HG03064 (cell line): ENCODE results near the gene SLC27A5.
"Not testable (repeated sequence)": the region's sequence is repeated elsewhere in the genome, so short reads cannot be mapped to it uniquely, and the experiment has no call there.

Experiments
- ATAC-seq: cut with Tn5 transposase; IDR thresholded peaks from one replicate; pipeline ENCODE4 v1.9.1; 2021; ENCODE audit warnings: low read depth; ENCODE audit not compliant: unreplicated experiment

Gene SLC27A5

DNA sequence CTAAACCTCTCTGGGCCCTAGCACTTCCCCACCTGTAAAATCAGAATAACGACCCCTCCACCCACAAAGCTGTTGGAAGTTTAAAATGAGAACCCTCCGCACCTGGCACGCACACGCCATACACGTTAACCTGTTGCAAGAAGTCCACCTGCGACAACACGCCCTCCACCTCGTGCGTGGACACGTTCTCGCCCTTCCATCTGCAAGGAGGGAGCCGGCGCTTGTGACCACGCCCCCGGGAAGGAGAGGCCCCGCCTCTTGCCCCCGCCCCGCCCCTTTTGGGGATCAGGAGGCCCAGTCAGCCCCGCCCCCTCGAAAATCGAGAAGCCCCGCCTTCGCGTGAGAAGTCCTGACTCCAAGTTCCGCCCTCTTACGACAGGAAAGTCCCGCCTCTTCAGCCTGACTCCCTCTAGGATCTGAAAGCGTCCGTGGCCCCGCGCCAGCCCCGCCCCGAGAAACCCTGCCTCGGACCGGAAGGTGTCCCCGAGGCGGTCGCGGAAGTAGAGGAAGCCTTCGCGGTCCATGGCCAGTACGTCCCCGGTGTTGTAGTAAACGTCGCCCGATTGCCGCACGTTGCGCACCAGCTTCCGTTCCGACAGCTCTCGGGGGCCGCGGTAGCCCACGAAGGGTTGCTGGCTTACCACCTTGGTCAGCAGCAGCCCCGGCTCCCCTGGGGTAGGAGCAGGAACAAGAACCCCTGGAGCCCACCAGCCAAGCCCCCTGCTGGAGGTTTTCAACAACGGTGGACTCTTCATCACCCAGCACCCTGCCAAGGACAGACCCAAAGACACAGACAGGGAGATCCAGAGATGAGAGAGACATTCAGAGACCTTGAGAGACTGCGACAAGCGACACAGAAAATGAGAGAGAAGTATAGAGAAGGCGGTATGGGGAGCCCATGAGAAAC is 12.5 kb downstream of the SLC27A5 start:
- ATAC-seq, result peak; percentile 77

- no peak for ATAC-seq
Measured at GRCh38 chr19:58498316-58499020, 13.3 kb downstream of the SLC27A5 start.

- no peak for ATAC-seq
Measured at GRCh38 chr19:58497634-58498170, 14.1 kb downstream of the SLC27A5 start.

GRCh38 chr19:58492265-58492664 is 19.5 kb downstream of the SLC27A5 start:
- ATAC-seq, result no peak

DNA sequence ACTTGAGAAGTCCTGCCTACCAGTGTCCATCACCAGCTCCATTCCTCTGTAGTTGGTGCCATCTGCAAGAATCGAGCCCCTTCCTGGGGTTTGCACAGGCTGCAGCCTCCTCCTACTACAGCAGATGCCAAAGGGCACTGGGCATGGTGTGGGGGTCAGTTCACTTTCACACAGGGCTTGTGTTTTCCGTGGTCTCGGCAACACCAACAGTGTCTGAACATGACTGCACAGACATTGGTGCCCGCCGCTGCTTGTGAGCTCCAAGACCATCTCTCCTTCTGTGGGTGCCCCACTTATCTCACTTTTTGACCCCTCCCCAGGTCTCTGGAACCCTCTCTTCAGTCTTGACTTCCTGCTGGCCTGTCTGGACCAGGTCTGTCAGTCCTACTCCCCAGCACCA is 20.4 kb downstream of the SLC27A5 start:
- ATAC-seq, result no peak

DNA sequence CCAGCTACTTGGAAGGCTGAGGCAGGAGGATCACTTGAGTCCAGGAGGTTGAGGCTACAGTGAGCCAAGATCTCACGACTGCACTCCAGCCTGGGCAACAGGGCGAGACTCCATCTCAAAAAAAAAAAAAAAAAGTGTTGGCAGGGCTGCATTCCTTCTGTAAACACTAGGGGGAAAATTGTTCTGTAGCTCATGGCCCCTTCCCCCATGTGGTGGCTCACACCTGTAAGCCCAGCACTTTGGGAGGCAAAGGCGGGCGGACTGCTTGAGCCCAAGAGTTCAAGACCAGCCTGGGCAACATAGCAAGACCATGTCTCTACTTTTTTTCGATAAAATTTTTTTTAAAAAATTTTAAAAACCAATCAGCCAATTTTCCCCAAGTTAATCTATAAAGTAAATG is 27.4 kb downstream of the SLC27A5 start:
- not testable (repeated sequence) for ATAC-seq

DNA sequence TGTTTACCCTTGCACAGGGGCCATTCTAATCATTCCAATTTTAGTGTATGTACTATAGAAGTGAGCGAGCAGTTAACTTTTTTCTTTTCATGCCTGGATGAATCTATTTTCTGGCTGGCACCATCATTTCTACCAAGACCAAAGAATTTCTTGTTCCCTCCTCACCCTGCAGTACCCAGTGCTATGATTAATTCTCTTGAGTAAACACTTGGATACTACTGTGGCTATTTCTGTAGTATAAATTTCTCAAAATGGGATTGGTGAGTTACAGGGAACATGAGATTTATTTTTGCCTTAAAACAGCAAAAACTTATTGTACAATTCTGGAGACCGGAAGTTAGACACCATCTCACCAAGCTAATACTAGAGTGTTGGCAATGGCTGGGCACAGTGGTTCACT is 28.0 kb downstream of the SLC27A5 start:
- no peak for ATAC-seq

GRCh38 chr19:58482372-58482771 is 29.4 kb downstream of the SLC27A5 start:
- ATAC-seq, result no peak

GRCh38 chr19:58480831-58481230 is 31.0 kb downstream of the SLC27A5 start:
- no peak for ATAC-seq

DNA sequence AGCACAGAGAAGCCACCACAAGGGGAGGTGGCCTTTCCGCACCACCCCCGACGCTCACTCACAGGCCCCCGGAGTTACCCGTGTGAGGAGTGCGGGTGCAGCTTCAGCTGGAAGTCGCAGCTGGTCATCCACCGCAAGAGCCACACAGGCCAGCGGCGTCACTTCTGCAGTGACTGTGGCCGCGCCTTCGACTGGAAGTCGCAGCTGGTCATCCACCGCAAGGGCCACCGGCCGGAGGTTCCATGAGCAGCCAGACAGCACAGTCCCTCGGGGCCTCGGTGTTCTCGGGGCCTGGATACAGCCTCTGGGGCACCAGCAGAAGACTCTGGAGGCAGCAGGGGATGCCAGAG is 31.3 kb downstream of the SLC27A5 start:
- ATAC-seq, result no peak

DNA sequence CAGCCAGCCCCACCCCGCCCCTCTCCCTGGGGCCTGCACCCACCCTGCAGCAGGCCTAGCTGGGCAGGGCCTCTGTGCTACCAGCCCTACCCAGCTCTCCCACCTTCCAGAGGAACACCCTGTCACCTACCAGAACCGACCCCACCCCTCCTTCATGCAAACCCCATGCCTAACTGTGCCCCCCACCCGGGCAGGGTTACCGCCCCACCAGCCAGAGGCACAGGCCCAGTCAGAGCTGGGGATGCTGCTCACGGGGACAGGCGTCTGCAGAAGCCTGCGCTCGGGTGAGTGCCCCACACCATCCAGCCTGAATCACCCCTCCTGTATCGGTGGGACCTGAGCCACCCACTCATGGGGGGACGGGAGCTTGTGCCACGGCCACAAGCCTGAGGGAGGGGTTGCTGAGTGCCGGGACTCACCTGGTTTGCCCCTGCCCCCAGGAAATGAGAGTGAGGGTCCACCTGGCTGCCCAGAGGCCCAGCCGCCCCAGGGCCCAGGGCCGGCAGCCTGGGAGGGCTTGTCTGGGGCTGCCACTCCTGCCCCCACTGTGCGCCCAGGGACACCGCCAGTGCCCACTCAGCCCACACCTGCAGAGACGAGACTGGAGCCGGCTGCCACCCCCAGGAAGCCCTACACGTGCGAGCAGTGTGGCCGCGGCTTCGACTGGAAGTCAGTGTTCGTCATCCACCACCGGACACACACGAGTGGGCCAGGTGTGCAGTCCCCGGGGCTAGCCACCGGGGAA is 31.9 kb downstream of the SLC27A5 start:
- ATAC-seq, result no peak

DNA sequence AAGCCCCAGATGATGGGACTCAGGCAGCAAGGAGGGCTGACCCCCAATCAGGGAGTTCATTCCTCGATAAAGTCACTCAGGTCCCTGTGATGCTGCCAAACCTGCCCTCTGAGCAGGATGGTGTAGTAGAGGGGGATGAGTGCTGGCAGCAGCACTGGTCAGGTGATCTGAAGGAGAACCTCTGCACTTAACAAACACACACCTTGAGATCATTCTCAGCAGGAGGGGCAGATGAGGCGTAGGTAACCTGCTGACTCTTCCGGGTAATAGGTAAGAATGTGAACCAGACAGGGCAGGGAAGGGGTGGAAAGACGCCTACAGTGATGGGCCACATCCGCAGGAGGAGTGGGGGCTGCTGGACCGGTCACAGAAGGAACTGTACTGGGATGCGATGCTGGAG is 32.5 kb downstream of the SLC27A5 start:
- no peak for ATAC-seq

DNA sequence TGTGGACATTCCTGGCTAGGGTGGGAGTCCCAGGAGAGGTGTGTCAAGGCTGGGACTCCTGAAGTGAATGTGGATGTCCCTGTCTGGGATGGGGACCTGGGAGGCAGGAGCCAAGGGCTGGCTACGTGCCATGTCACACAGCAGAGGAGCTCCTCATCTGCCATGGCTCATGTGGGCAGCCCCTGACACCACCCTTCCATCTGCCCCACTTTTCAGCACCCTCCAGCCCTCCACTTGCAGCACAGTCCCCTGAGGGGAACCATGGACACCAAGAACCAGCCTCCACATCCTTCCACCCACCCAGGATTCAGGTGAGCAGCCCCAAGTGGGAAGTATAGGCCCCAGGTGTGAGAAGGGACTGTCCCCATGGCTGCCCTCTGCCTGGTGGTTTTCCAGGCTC is 33.9 kb downstream of the SLC27A5 start:
- ATAC-seq, result no peak

- no peak for ATAC-seq
Measured at GRCh38 chr19:58477130-58477529, 34.7 kb downstream of the SLC27A5 start.

- ATAC-seq, result no peak
Measured at GRCh38 chr19:58476498-58477015, 35.2 kb downstream of the SLC27A5 start.

- peak; percentile 77 for ATAC-seq
Measured at GRCh38 chr19:58475714-58476497, 35.9 kb downstream of the SLC27A5 start, which contains the start of gene ZNF446. ZNF446 (plus strand) TSS chr19:58476352; CDS start chr19:58477219, 867 bp downstream.

DNA sequence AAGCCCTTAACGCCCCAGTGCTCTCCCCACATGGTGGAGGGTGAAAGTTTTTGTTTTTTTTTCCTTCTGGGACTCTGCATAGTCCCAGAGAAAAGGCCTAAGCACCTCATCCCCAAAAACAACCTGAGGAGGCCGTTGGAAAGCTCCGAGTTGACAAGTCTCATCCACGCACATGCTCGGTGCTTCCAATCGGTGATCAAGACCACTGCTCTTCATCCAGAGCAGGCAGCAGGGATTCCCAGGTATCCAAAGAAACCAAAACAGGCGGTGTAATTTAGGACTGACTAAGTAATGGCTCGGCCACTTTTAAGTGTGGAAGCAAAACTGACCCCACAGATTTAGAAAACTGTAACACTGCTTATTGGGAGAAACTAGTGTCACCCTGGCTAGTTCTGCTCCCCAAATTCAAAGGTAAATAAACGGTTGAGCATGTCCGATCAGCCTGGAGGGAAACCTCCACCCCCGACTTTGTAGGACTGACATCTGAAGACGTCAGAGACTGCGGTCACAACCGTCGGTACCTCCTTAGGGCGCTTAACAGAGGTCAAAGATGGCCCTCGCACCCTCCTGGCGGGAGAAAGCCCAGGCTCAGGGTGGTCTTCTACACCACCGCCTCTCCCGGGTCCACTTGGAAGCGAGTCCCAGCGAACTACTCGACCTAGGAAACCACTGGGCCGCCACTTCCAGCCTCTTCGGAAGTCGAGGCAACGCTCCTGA is 36.6 kb downstream of the SLC27A5 start:
- no peak for ATAC-seq

DNA sequence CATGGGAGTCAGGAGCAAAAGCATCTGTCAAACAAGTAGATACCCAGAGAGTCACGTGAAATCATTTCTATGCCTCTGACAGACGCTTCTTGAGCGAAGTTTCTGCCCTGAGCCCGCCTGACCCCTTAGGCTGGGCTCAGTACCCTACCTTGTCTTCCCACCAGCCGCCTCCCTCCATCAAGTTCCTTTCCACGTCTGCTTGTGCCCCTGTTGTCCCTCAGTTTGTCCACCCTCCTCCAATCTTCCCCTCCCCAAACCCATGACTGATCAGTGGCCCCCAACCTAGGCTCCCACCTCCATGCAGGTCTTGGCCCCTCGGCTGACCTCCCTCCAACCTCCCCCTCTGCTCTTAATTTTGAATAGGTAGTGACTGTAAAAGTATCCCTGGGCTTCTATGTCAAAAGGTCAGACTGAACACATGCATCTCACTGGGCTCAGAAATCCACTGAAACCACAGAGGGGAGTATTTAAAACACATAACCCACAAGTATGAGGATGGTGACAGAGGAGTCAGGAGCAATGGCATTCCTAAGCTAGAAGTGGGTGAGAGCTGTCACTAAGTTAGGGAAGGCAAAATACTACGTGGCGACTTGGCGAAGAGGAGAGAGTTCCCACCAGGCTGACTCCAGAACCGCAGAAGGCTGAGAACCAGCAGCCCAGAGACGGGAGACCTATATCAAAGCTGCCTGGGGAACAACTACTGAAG is 37.3 kb downstream of the SLC27A5 start:
- ATAC-seq, result no peak

DNA sequence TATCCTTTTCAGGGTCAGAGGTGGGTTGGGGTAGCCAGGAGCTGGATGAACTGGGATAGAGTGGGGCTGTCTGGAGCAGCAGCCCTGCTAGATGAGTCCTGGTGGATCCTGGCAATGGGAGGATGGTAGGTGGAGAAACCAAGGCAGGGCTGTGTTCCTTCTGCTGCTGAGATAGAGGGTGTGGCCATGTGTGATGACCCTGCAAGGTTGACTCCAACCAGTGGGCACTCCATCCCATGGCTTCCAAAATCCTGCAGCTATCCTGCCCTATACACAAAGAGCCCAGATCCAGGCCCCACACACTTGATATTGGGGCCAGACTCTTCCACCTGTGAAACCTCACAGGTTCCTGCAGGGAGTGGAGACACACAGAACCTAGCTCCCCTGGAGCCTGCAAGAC is 38.0 kb downstream of the SLC27A5 start:
- ATAC-seq, result no peak
